GM12878 (cell line): ENCODE data around the gene DUSP14. TPM values are rescaled to one million over a fixed set of nuclear protein-coding genes. Genes with fewer than 3 reads are reported as not detected.

Source experiments
- ATAC-seq: fragments of 200-7000 bp; cut with Tn5 transposase; 3 replicates; pipeline ENCODE4 v1.9.1; 2020; ENCODE audit warnings: mild to moderate bottlenecking, moderate library complexity
- BruUV-seq: library from RNA; stranded (reverse); fragments of 400-500 nt; replicated peaks from 2 replicates; lab custom pipeline; 2021; lab: Mats Ljungman, UMichigan
- CTCF ChIA-PET: fragments of 300-600 bp; sonication (Branson Sonifier 250); formaldehyde crosslinking; extraction: SDS; loops from one replicate; lab custom pipeline; 2021; ENCODE audit warnings: inconsistent platforms; lab: Yijun Ruan, JAX
- POLR2A ChIA-PET: fragments of 350-600 bp; formaldehyde crosslinking; extraction: SDS; loops from one replicate; lab custom pipeline; 2021; ENCODE audit warnings: inconsistent platforms; lab: Charles Lee
- RAD21 ChIA-PET: fragments of 300-600 bp; sonication (Branson Sonifier 250); formaldehyde crosslinking; loops from one replicate; lab custom pipeline; 2023; ENCODE audit warnings: antibody characterized with exemption; ENCODE audit not compliant: unreplicated experiment; lab: Charles Lee
- SMC1A ChIA-PET: fragments of 300-600 bp; sonication (Branson Sonifier 250); formaldehyde crosslinking; loops from one replicate; lab custom pipeline; 2023; ENCODE audit not compliant: unreplicated experiment, uncharacterized antibody; lab: Charles Lee
- DNase-seq: peaks from one replicate; pipeline ENCODE4 v3.0.0-alpha.2; 2011; ENCODE audit warnings: low read depth, low spot score
- FAIRE-seq: peaks from 3 replicates; lab custom pipeline; 2011; peaks lifted over from hg19 to GRCh38; lab: Jason Lieb, UNC
- H2AFZ ChIP-seq: 2 replicates; pipeline ENCODE4 v1.6.0; 2011; ENCODE audit warnings: low read depth, low read length, control low read depth; ENCODE audit not compliant: control insufficient read depth
- H3K27ac ChIP-seq: 2 replicates; pipeline ENCODE4 v1.5.1; 2011; ENCODE audit warnings: control low read depth; ENCODE audit not compliant: control insufficient read depth, insufficient read depth
- H3K27me3 ChIP-seq, 2 experiments: replicated peaks in 1 of 2; 2 replicates each; pipeline versions ENCODE4 v1.6.0 to v1.6.1; 2011; ENCODE audit warnings: low read length in 1 of 2; ENCODE audit not compliant: control insufficient read depth in 2 of 2, insufficient read depth in 2 of 2
- H3K36me3 ChIP-seq, 2 experiments: 2 replicates each; pipeline ENCODE4 v1.5.1; 2011; ENCODE audit warnings: low read length in 1 of 2; ENCODE audit not compliant: control insufficient read depth in 2 of 2, insufficient read depth in 2 of 2
- H3K4me1 ChIP-seq: 2 replicates; pipeline ENCODE4 v1.6.1; 2011; ENCODE audit warnings: mild to moderate bottlenecking, low read length, moderate library complexity, mixed read lengths; ENCODE audit not compliant: control insufficient read depth, insufficient read depth
- H3K4me2 ChIP-seq: 2 replicates; pipeline ENCODE4 v1.6.0; 2011; ENCODE audit warnings: control low read depth; ENCODE audit not compliant: control insufficient read depth, insufficient read depth
- H3K4me3 ChIP-seq: fragments of 200-600 bp; sonication (generic); 2 replicates; pipeline ENCODE4 v1.5.1; 2016
- H3K79me2 ChIP-seq: 2 replicates; pipeline ENCODE4 v1.6.0; 2011; ENCODE audit warnings: low read length; ENCODE audit not compliant: control insufficient read depth, insufficient read depth
- H3K9ac ChIP-seq: 2 replicates; pipeline ENCODE4 v1.8.0; 2011; ENCODE audit warnings: low read length, control low read depth, mixed read lengths; ENCODE audit not compliant: control insufficient read depth, insufficient read depth
- H3K9me3 ChIP-seq: replicated peaks from 3 replicates; pipeline ENCODE4 v1.5.1; 2011; ENCODE audit warnings: mild to moderate bottlenecking, low read length; ENCODE audit not compliant: control insufficient read depth, insufficient read depth
- H4K20me1 ChIP-seq: 2 replicates; pipeline ENCODE4 v1.6.0; 2011; ENCODE audit not compliant: control insufficient read depth, insufficient read depth
- ASH2L ChIP-seq: fragments of 300-600, 200-600 bp; sonication (generic); IDR thresholded peaks from 2 replicates; pipeline ENCODE4 v1.6.1; 2017; ENCODE audit warnings: low read depth, mild to moderate bottlenecking, borderline replicate concordance
- CBFB ChIP-seq: IDR thresholded peaks from 2 replicates; pipeline ENCODE4 v1.6.1; 2016; ENCODE audit warnings: antibody characterized with exemption, low read depth
- CEBPB ChIP-seq, 2 experiments: fragments of 150-350 bp in 1 of 2; IDR thresholded peaks; 2 replicates each; pipeline ENCODE4 v1.6.1; 2012 to 2014; ENCODE audit warnings: low read depth in 2 of 2, low read length in 2 of 2, borderline replicate concordance in 1 of 2, inconsistent platforms in 1 of 2
- E2F8 ChIP-seq: fragments of 450-650 bp; IDR thresholded peaks from 2 replicates; pipeline ENCODE4 v1.6.1; 2018; ENCODE audit warnings: mild to moderate bottlenecking, low read depth, moderate library complexity; ENCODE audit not compliant: partially characterized antibody
- HDGF ChIP-seq: fragments of 450-650 bp; IDR thresholded peaks from 2 replicates; pipeline ENCODE4 v1.6.1; 2016; ENCODE audit warnings: antibody characterized with exemption
- NFYB ChIP-seq: IDR thresholded peaks from 2 replicates; pipeline ENCODE4 v1.6.1; 2011; ENCODE audit warnings: low read depth, mild to moderate bottlenecking, low read length, improper control_type of control experiment, moderate library complexity; ENCODE audit not compliant: insufficient read depth
- RAD21 ChIP-seq: IDR thresholded peaks from 2 replicates; pipeline ENCODE4 v1.6.1; 2011; ENCODE audit warnings: mild to moderate bottlenecking, low read depth, low read length, moderate library complexity; ENCODE audit not compliant: insufficient read depth
- SMAD5 ChIP-seq: IDR thresholded peaks from 2 replicates; pipeline ENCODE4 v1.6.1; 2016; ENCODE audit warnings: antibody characterized with exemption, low read depth
- SP1 ChIP-seq: IDR thresholded peaks from one replicate; pipeline ENCODE4 v1.6.1; 2011; ENCODE audit warnings: low read depth, low read length
- TCF3 ChIP-seq: IDR thresholded peaks from 2 replicates; pipeline ENCODE4 v1.6.1; 2012; ENCODE audit warnings: low read depth, mild to moderate bottlenecking, low read length, borderline replicate concordance; ENCODE audit not compliant: insufficient read depth
- ZBTB11 ChIP-seq: fragments of 450-650 bp; formaldehyde crosslinking; IDR thresholded peaks from 2 replicates; pipeline ENCODE4 v1.5.0; 2022; ENCODE audit warnings: mild to moderate bottlenecking, missing genetic modification characterization
- ZBTB33 ChIP-seq: fragments of 450-650 bp; IDR thresholded peaks from 2 replicates; pipeline ENCODE4 v1.6.1; 2017; ENCODE audit warnings: mild to moderate bottlenecking
- ZNF207 ChIP-seq: fragments of 450-650 bp; IDR thresholded peaks from 2 replicates; pipeline ENCODE4 v1.6.1; 2014; ENCODE audit warnings: antibody characterized with exemption, mild to moderate bottlenecking, borderline replicate concordance
- ZNF384 ChIP-seq: IDR thresholded peaks from 2 replicates; pipeline ENCODE4 v1.6.1; 2012; ENCODE audit warnings: low read depth, mild to moderate bottlenecking, low read length, improper control_type of control experiment, borderline replicate concordance
- WGBS: methylation state at CpG from one replicate; pipeline ENCODE4 v1.1.6; 2016; ENCODE audit warnings: low lambda C conversion rate; ENCODE audit not compliant: insufficient replicate concordance, insufficient coverage; ENCODE audit errors: missing lambda C conversion rate; 5-methylcytosine and 5-hydroxymethylcytosine counted together
- in situ Hi-C: fragments of 300-500 bp; cut with MboI; formaldehyde crosslinking; loops from 9 replicates; pipeline ENCODE4 v1.14.3; 2018; ENCODE audit warnings: mixed read lengths
- intact Hi-C: fragments of 100-400 bp; cut with micrococcal nuclease; formaldehyde crosslinking; loops from one replicate; pipeline ENCODE4 v1.14.2; 2022; ENCODE audit not compliant: unreplicated experiment
- polyA plus RNA-seq, 11 experiments: library from polyadenylated mRNA; depleted of rRNA in 4 of 11; unstranded in 6 of 11; stranded (reverse) in 5 of 11; fragments of >200 nt; fragmentation: Nextera tagmentation in 4 of 11; fragmentation: Illumina TruSeq in 1 of 11; extraction: Ambion mirVana in 4 of 11; extraction: Trizol in 1 of 11; gene quantifications; 1 replicate in 1 of 11; 2 replicates in 10 of 11; pipeline versions ENCODE4 v1.2.1 to v1.2.3, GENCODE V29; 2011 to 2016; ENCODE audit warnings: inconsistent platforms in 2 of 11, missing spikeins in 2 of 11, low read depth in 1 of 11
- total RNA-seq, 4 experiments: library from RNA; depleted of rRNA in 3 of 4; stranded (reverse); fragments of >200 nt in 3 of 4; fragmentation: Illumina TruSeq in 1 of 4; extraction: Trizol in 1 of 4; gene quantifications; 2 replicates each; pipeline versions ENCODE4 v1.2.1 to v1.2.3, GENCODE V29; 2013 to 2021

The DUSP14 gene
- total and polyA plus RNA-seq, 10 of the 15 experiments (the other 5 are each of a cell fraction or from before 2014, with no cell fraction given), result 14.5 to 36.5 (median 24.4) TPM

- in situ Hi-C loops, result no loop called here
- SMC1A ChIA-PET, result no interaction called here
- no peak for FAIRE-seq
Measured at GRCh38 chr17:37478187-37478586, 11.5 kb upstream of the DUSP14 start.

More at GRCh38 chr17:37478187-37478586, 11.5 kb upstream of the DUSP14 start:
- intact Hi-C loops, result no loop called here
- WGBS, result 45% methylated on average over 2 of the region's 2 CpGs
- Histone ChIP-seq H3K4me1 (0 out of 2 replicates have a peak, but pooled peaks cover under 1% of the 10 kb centered on the region), H3K79me2 (no peaks in the 10 kb centered on the region), H4K20me1 (no peaks in the 10 kb centered on the region), H2AFZ (no peak overlapping the region), H3K4me2 (no peak overlapping the region), H3K27me3 (no peaks in the 10 kb centered on the region), H3K4me3 (no peak overlapping the region), H3K9ac (no peak overlapping the region), H3K9me3 (no peaks in the 10 kb centered on the region), H3K27ac (no peak overlapping the region), H3K36me3 (peaks cover 10 to 24% of the 10 kb centered on the region in 2 experiments; a peak in 3 of 4 replicates)
- RAD21 ChIA-PET, result no interaction called here
- POLR2A ChIA-PET, result interaction anchor here (0.7 to 1.7 kb wide), 3 partner anchors 10 to 974 kb away, joined by 3 to 5 read pairs (median 5); no protein-coding TSS in a partner anchor
- CTCF ChIA-PET, result interaction anchor here (0.6 kb wide), 1 partner anchor 442 kb away, joined by 3 read pairs; no protein-coding TSS in a partner anchor
- DNase-seq (no peak), ATAC-seq (no peak)
- no TSS peak for BruUV-seq
- TF ChIP-seq NFYB (no peak), ZBTB11 (CRISPR knock-in tag) (no peak), SMAD5 (no peak), ASH2L (no peak), CEBPB (IDR thresholded peaks at IDR 0.05; ENCODE audit: borderline replicate concordance in 1 of 2, low read depth in 2 of 2, low read length in 2 of 2) (no peak), E2F8 (no peak), ZNF207 (no peak), SP1 (no peak), RAD21 (no peak), ZNF384 (no peak), CBFB (no peak), ZBTB33 (no peak), HDGF (no peak), TCF3 (no peak)
